Gastrocnemius medialis (tissue), 4 donors: ENCODE measurements around the gene ST8SIA1. TPM values are rescaled to one million over a fixed set of nuclear protein-coding genes. Genes with fewer than 3 reads are reported as not detected.

Source experiments
- ATAC-seq, 2 donors: fragments of 150-250 bp; one replicate each; pipeline ENCODE4 v1.9.1; 2016
- DNase-seq, 2 donors: peaks; one replicate each; pipeline ENCODE4 v3.0.0-alpha.2; 2019
- H3K27ac ChIP-seq, 4 donors: fragments of 200-600 bp; sonication (generic); 1 replicate in 1 of 4; 2 replicates in 3 of 4; pipeline ENCODE4 v1.5.1; 2016 to 2018; ENCODE audit warnings: mild to moderate bottlenecking in 2 of 4, moderate library complexity in 1 of 4
- H3K27me3 ChIP-seq, 3 donors: fragments of 200-600 bp; sonication (generic) in 2 of 3; 1 replicate in 1 of 3; 2 replicates in 2 of 3; pipeline versions ENCODE4 v1.5.1 to v1.6.0; 2016 to 2019; ENCODE audit warnings: mild to moderate bottlenecking in 1 of 3, moderate library complexity in 1 of 3
- H3K36me3 ChIP-seq, 2 donors: fragments of 200-600 bp; sonication (generic) in 1 of 2; one replicate each; pipeline ENCODE4 v1.5.1; 2017 to 2018
- H3K4me1 ChIP-seq, 2 donors: fragments of 200-600 bp; sonication (generic) in 1 of 2; one replicate each; pipeline ENCODE4 v1.5.1; 2016 to 2017; ENCODE audit warnings: mild to moderate bottlenecking in 2 of 2
- H3K4me3 ChIP-seq, 4 donors: fragments of 200-600 bp; sonication (generic) in 3 of 4; 1 replicate in 1 of 4; 2 replicates in 3 of 4; pipeline ENCODE4 v1.5.1; 2016 to 2019; ENCODE audit warnings: mild to moderate bottlenecking in 2 of 4
- H3K9me3 ChIP-seq, 3 donors: fragments of 200-600 bp; sonication (generic) in 2 of 3; 1 replicate in 1 of 3; 2 replicates in 2 of 3; pipeline ENCODE4 v1.5.1; 2016 to 2019
- CTCF ChIP-seq, 5 experiments: fragments of 450-650 bp in 3 of 5; fragments of 200-600 bp in 2 of 5; sonication (generic) in 2 of 5; IDR thresholded peaks in 4 of 5; conservative IDR thresholded peaks in 1 of 5; 1 replicate in 4 of 5; 2 replicates in 1 of 5; pipeline ENCODE4 v1.5.1; 2016 to 2019; ENCODE audit warnings: antibody characterized with exemption in 5 of 5, mild to moderate bottlenecking in 3 of 5, moderate library complexity in 3 of 5
- POLR2A ChIP-seq, 2 donors: fragments of 450-650 bp; IDR thresholded peaks; one replicate each; pipeline ENCODE4 v1.6.1; 2017; ENCODE audit warnings: antibody characterized with exemption in 2 of 2, mild to moderate bottlenecking in 2 of 2, moderate library complexity in 2 of 2
- in situ Hi-C, 4 donors: fragments of 200-750 bp; cut with MboI; loops; one replicate each; pipeline versions ENCODE4 v1.15.0 to v1.8.0; 2017; ENCODE audit warnings: low sequenced_read_pairs in 4 of 4
- intact Hi-C: fragments of 100-400 bp; cut with DNase I; formaldehyde crosslinking; loops from one replicate; pipeline ENCODE4 v1.15.1; 2023; ENCODE audit warnings: low total_unique reads
- total RNA-seq, 4 donors: library from RNA; depleted of rRNA; stranded (reverse); fragments of >200 nt; gene quantifications; one replicate each; pipeline versions ENCODE4 v1.1.0 to v1.2.3, GENCODE V29; 2016

Gene ST8SIA1
- total RNA-seq, 4 donors from 2014 or later = 0.17 to 2.5 (median 0.67) TPM

GRCh38 chr12:22262309-22262708 lies 72.2 kb downstream of the ST8SIA1 start:
- H3K36me3 ChIP-seq = no peaks in the 10 kb centered on the region
- no peak overlapping the region for H3K4me3 ChIP-seq
- in situ Hi-C loops (no loop called here), intact Hi-C loops (no loop called here)
- TF ChIP-seq POLR2A (IDR thresholded peaks at IDR 0.05) = no peak
- no peak for TF ChIP-seq CTCF (IDR thresholded peaks at IDR 0.05 in 4 of 5, conservative IDR thresholded peaks at IDR 0.05 in 1 of 5)
- no peaks in the 10 kb centered on the region for H3K9me3 ChIP-seq
- no peaks in the 10 kb centered on the region for H3K27me3 ChIP-seq
- DNase-seq (no peak), ATAC-seq (no peak)
- no peak overlapping the region for H3K27ac ChIP-seq
- no peaks in the 10 kb centered on the region for H3K4me1 ChIP-seq

GRCh38 chr12:22257100-22257499 lies 77.4 kb downstream of the ST8SIA1 start:
- ATAC-seq = no peak
- no peaks in the 10 kb centered on the region for H3K4me1 ChIP-seq
- intact Hi-C loops = no loop called here
- H3K27me3 ChIP-seq = no peaks in the 10 kb centered on the region
- no peaks in the 10 kb centered on the region for H3K36me3 ChIP-seq
- in situ Hi-C loops = no loop called here
- no peak overlapping the region for H3K27ac ChIP-seq
- H3K9me3 ChIP-seq = no peaks in the 10 kb centered on the region
- TF ChIP-seq POLR2A (IDR thresholded peaks at IDR 0.05) (no peak), CTCF (IDR thresholded peaks at IDR 0.05 in 4 of 5, conservative IDR thresholded peaks at IDR 0.05 in 1 of 5) (no peak)
- H3K4me3 ChIP-seq = no peak overlapping the region
- no peak for DNase-seq

- no peak for ATAC-seq
- intact Hi-C loops = no loop called here
These were observed 77.9 kb downstream of the ST8SIA1 start for GRCh38 chr12:22256605-22257004.

GRCh38 chr12:22256041-22256441 lies 78.5 kb downstream of the ST8SIA1 start:
- in situ Hi-C loops = no loop called here
- no peak for DNase-seq
- H3K27ac ChIP-seq = no peak overlapping the region
- H3K36me3 ChIP-seq = no peaks in the 10 kb centered on the region
- H3K9me3 ChIP-seq = no peaks in the 10 kb centered on the region
- TF ChIP-seq POLR2A (IDR thresholded peaks at IDR 0.05) = no peak
- TF ChIP-seq CTCF (IDR thresholded peaks at IDR 0.05 in 4 of 5, conservative IDR thresholded peaks at IDR 0.05 in 1 of 5) = no peak
- no peaks in the 10 kb centered on the region for H3K4me1 ChIP-seq
- no peak overlapping the region for H3K4me3 ChIP-seq
- ATAC-seq = no peak
- no peaks in the 10 kb centered on the region for H3K27me3 ChIP-seq
- intact Hi-C loops = no loop called here

More at GRCh38 chr12:22256605-22257004, 77.9 kb downstream of the ST8SIA1 start:
- H3K4me1 ChIP-seq = no peaks in the 10 kb centered on the region
- DNase-seq = no peak
- H3K27ac ChIP-seq = no peak overlapping the region
- in situ Hi-C loops = no loop called here
- no peak for TF ChIP-seq CTCF (IDR thresholded peaks at IDR 0.05 in 4 of 5, conservative IDR thresholded peaks at IDR 0.05 in 1 of 5)
- TF ChIP-seq POLR2A (IDR thresholded peaks at IDR 0.05) = no peak
- H3K36me3 ChIP-seq = no peaks in the 10 kb centered on the region
- no peaks in the 10 kb centered on the region for H3K27me3 ChIP-seq
- H3K9me3 ChIP-seq = no peaks in the 10 kb centered on the region
- H3K4me3 ChIP-seq = no peak overlapping the region

- H3K4me1 ChIP-seq = no peaks in the 10 kb centered on the region
- H3K4me3 ChIP-seq = no peak overlapping the region
- no peak overlapping the region for H3K27ac ChIP-seq
- TF ChIP-seq POLR2A (IDR thresholded peaks at IDR 0.05) = no peak
- H3K27me3 ChIP-seq = no peaks in the 10 kb centered on the region
- no peaks in the 10 kb centered on the region for H3K36me3 ChIP-seq
- DNase-seq (no peak), ATAC-seq (no peak)
- intact Hi-C loops (no loop called here), in situ Hi-C loops (no loop called here)
- H3K9me3 ChIP-seq = no peaks in the 10 kb centered on the region
These were observed 79.4 kb downstream of the ST8SIA1 start for GRCh38 chr12:22255097-22255496.
